Peyer's patch (tissue), 4 donors: Measurements from ENCODE around the gene INKA1. TPM values are rescaled to one million over a fixed set of nuclear protein-coding genes. Genes with fewer than 3 reads are reported as not detected.

Source experiments
- DNase-seq, 3 donors: peaks; one replicate each; pipeline ENCODE4 v3.0.0-alpha.2; 2017 to 2019
- H3K27ac ChIP-seq, 4 donors: fragments of 200-600 bp; sonication (generic); one replicate each; pipeline ENCODE4 v1.5.1; 2016 to 2019
- H3K27me3 ChIP-seq, 2 donors: fragments of 200-600 bp; sonication (generic); one replicate each; pipeline ENCODE4 v1.5.1; 2019
- H3K36me3 ChIP-seq, 3 donors: fragments of 200-600 bp; sonication (generic); one replicate each; pipeline ENCODE4 v1.5.1; 2016 to 2019
- H3K4me1 ChIP-seq, 4 donors: fragments of 200-600 bp; sonication (generic); one replicate each; pipeline ENCODE4 v1.5.1; 2016 to 2019
- H3K4me3 ChIP-seq, 4 donors: fragments of 200-600 bp; sonication (generic); 1 replicate in 3 of 4; 2 replicates in 1 of 4; pipeline ENCODE4 v1.5.1; 2016 to 2019; ENCODE audit warnings: mild to moderate bottlenecking in 1 of 4
- H3K9me3 ChIP-seq, 4 donors: fragments of 200-600 bp; sonication (generic); one replicate each; pipeline ENCODE4 v1.5.1; 2016 to 2019; ENCODE audit warnings: mild to moderate bottlenecking in 1 of 4
- POLR2A ChIP-seq, 2 donors: fragments of 450-650 bp; IDR thresholded peaks; one replicate each; pipeline ENCODE4 v1.5.1; 2017; ENCODE audit warnings: antibody characterized with exemption in 2 of 2, mild to moderate bottlenecking in 2 of 2, moderate library complexity in 2 of 2
- total RNA-seq, 4 donors: library from RNA; depleted of rRNA; stranded (reverse); fragments of >200 nt; gene quantifications; one replicate each; pipeline ENCODE4 v1.1.0, GENCODE V29; 2016
- TF ChIP-seq, protein P1 (sequence below), 6 experiments: fragments of 450-650 bp in 4 of 6; fragments of 200-600 bp in 2 of 6; sonication (generic) in 1 of 6; IDR thresholded peaks; one replicate each; pipeline ENCODE4 v1.5.1; 2017 to 2019; ENCODE audit warnings: antibody characterized with exemption in 6 of 6, mild to moderate bottlenecking in 3 of 6, moderate library complexity in 1 of 6

The INKA1 gene
- total RNA-seq, 4 donors from 2014 or later = 1.9 to 22.3 TPM; not detected in 2

DNA sequence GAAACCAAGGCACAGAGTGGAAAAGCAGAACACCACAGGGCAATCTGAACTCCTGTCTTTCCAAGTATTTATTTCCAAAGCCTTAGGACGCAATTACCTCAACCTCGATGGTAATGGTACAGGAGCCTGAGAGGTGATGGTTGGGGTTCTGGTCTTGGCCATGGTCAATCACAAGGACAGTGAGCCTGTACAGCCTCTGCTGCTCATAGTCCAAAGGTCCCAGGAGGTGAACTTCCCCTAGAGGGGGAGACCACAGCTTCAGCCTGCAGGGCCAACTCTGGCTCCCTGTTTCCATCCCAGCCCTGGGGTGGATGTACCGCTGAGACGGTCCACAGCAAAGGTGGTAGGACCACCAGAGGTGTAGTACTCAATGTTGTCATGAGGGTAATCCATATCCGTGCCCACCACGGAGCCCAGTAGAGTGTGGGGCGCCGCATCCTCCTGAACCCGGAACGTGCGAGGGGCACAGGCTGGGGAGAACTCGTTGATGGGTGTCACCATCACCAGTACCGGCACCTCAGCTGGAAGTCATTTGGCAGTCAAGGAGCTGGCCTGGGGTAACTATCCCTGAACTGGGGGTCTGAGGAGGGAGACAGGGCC lies 9.5 kb upstream of the INKA1 start:
- DNase-seq = no peak
- Histone ChIP-seq H3K4me3 (no peak overlapping the region), H3K36me3 (no peaks in the 10 kb centered on the region), H3K4me1 (no peaks in the 10 kb centered on the region), H3K27me3 (no peaks in the 10 kb centered on the region), H3K9me3 (no peaks in the 10 kb centered on the region), H3K27ac (no peak overlapping the region)
- no peak for TF ChIP-seq POLR2A (IDR thresholded peaks at IDR 0.05)
- TF ChIP-seq, protein P1, sequence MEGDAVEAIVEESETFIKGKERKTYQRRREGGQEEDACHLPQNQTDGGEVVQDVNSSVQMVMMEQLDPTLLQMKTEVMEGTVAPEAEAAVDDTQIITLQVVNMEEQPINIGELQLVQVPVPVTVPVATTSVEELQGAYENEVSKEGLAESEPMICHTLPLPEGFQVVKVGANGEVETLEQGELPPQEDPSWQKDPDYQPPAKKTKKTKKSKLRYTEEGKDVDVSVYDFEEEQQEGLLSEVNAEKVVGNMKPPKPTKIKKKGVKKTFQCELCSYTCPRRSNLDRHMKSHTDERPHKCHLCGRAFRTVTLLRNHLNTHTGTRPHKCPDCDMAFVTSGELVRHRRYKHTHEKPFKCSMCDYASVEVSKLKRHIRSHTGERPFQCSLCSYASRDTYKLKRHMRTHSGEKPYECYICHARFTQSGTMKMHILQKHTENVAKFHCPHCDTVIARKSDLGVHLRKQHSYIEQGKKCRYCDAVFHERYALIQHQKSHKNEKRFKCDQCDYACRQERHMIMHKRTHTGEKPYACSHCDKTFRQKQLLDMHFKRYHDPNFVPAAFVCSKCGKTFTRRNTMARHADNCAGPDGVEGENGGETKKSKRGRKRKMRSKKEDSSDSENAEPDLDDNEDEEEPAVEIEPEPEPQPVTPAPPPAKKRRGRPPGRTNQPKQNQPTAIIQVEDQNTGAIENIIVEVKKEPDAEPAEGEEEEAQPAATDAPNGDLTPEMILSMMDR (IDR thresholded peaks at IDR 0.05) = no peak

DNA sequence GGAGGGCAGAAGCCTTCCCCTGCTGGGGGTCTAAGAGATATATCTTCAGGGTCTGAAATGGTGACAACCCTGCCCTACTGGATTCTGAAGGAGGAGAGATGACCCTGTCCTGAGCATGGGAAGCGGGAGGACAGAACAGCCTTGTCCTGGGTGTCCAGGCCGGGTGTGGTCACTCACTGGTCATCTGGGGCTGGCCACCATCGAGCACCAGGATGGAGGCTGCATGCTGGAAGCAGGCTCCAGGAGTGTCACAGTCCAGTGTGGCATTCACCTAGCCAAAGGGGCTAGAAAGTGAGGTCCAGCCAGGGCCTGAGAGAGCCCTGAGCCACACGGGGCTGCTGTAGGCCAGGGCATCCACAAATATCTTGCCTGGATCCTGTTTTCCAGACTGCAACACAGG lies 8.6 kb upstream of the INKA1 start:
- H3K36me3 ChIP-seq = no peaks in the 10 kb centered on the region
- H3K4me1 ChIP-seq = no peaks in the 10 kb centered on the region
- DNase-seq = no peak
- H3K9me3 ChIP-seq = no peaks in the 10 kb centered on the region
- no peak overlapping the region for H3K4me3 ChIP-seq
- TF ChIP-seq, protein P1 (IDR thresholded peaks at IDR 0.05) = no peak
- TF ChIP-seq POLR2A (IDR thresholded peaks at IDR 0.05) = no peak
- no peak overlapping the region for H3K27ac ChIP-seq
- H3K27me3 ChIP-seq = no peaks in the 10 kb centered on the region

DNA sequence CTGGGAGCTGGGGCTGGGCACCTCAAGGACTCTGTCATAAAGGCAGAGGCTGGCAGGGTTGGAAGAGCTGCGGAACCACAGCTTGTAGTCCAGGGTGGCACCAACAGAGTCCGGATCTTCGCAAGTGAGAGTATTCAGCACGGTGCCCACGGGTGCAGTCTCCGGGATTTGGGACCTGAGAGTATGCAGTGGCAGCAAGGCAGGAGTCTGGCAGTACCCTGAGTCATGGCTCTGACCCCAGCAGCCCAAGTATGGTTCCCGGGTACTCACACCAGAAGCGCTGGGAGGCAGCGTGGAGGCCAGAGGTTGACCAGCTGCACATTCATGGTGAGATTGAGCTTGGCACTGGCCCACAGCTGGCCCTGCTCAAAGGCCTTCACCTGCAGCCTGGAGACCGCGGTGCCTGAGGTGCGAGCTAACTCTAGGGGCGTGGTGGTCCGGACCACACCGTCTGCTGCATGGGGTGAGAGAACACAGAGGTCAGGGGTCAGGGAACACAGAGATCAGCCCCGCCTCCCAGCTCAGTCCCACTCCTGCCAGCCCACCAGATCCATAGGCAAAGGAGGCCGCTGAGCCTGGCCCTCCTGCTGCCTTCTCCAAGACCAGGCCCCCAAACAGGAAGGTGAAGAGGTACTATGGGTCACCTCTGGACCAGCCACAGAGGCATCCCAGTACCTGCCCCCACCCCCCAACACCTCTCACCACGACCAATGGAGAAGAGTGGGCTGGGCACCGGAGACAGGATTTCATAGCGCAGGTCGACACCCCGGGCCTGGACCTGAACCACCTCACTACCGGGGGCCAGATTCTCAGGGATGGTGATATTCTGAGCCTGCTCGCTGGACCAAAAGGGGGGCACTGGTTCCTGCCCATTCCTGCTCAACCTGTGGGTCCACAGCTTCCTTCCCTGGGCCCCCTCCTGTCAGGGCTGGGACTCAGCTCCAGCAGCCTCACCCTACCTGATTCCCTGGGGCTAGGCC lies 7.8 kb upstream of the INKA1 start:
- TF ChIP-seq POLR2A (IDR thresholded peaks at IDR 0.05) = no peak
- TF ChIP-seq, protein P1 (IDR thresholded peaks at IDR 0.05) = no peak
- no peak for DNase-seq
- Histone ChIP-seq H3K4me3 (no peak overlapping the region), H3K9me3 (no peaks in the 10 kb centered on the region), H3K27ac (no peak overlapping the region), H3K4me1 (no peaks in the 10 kb centered on the region), H3K27me3 (no peaks in the 10 kb centered on the region), H3K36me3 (no peaks in the 10 kb centered on the region)

DNA sequence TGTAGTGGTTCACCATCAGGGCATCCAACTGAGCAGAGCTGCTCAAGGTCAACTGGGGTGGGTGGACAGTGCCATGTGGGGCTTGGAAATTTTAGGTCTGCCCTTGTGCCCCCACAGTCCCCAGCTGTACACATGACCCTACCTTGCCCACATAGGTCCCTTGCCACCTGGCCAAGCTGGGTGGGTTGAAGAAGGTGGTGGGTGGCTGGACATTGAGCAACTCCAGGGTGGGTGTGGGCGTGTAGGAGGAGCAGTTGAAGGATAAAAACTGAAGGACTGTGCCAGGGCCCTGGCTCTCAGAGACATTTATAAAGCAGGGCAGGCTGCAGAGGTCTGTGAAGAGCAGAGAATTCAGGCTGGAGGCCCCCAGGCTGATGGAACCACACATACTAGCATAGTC lies 4.0 kb upstream of the INKA1 start:
- Histone ChIP-seq H3K4me1 (peaks cover 0 to 9% (median 4%) of the 10 kb centered on the region in 4 donors), H3K27me3 (no peaks in the 10 kb centered on the region), H3K9me3 (no peaks in the 10 kb centered on the region), H3K36me3 (no peaks in the 10 kb centered on the region), H3K27ac (no peak overlapping the region), H3K4me3 (no peak overlapping the region)
- DNase-seq = no peak
- TF ChIP-seq POLR2A (IDR thresholded peaks at IDR 0.05) = no peak
- TF ChIP-seq, protein P1 (IDR thresholded peaks at IDR 0.05) = no peak

DNA sequence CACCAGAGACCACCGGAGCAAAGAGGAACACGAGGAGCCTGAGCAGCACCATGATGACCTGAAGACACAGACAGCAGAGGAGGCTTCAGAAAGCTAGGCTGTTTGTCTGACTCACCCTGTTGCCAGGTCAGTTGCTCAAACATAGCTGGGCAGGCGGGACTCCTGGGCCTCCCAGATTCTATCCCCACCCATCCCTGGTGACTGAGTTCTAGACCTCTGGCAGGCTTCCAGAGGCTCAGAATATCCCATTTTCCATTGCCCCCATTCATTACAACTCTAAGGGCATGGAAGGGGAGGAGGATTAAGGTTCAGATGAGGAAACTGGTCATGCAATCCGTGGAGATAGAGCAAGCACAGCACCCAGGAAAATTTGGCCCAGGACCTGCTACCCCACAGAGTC lies 3.3 kb upstream of the INKA1 start, which contains the start of gene CDHR4:
CDHR4 (minus strand) TSS at position 113 of the 400 bp plus-strand sequence; CDS start at position 52, 61 bp downstream.
- H3K27ac ChIP-seq = no peak within 1 kb of the TSS
- H3K9me3 ChIP-seq = no peaks in the 10 kb centered on the region
- peaks cover 0 to 16% (median 11%) of the 10 kb centered on the region in 4 donors for H3K4me1 ChIP-seq
- no peaks in the 10 kb centered on the region for H3K27me3 ChIP-seq
- H3K4me3 ChIP-seq = no peak within 1 kb of the TSS
- no peak for DNase-seq
- TF ChIP-seq POLR2A (IDR thresholded peaks at IDR 0.05) = no peak
- H3K36me3 ChIP-seq = no peaks in the 10 kb centered on the region

DNA sequence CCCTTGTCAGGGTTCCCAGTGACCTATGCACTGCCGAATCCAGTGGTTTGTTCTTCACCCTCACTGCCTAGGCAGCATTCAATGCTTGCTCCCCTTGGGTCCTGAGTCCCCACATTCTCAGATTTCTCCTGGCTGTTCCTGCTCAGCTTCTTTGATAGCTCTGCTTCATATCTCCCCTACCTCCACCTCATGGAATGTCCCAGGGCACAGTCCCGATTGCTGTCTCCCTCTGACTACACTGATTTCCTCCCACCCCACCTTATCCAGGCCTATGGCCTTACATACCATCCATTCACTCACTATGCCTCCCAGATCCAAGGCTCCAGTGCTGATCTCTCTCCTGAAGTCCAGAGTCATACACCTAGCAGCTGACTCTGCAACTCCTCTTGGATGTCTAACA lies 1.9 kb upstream of the INKA1 start:
- no peak overlapping the region for H3K4me3 ChIP-seq
- no peak for DNase-seq
- no peaks in the 10 kb centered on the region for H3K9me3 ChIP-seq
- no peaks in the 10 kb centered on the region for H3K27me3 ChIP-seq
- no peaks in the 10 kb centered on the region for H3K36me3 ChIP-seq
- no peak for TF ChIP-seq POLR2A (IDR thresholded peaks at IDR 0.05)
- TF ChIP-seq, protein P1 (IDR thresholded peaks at IDR 0.05) = no peak
- H3K27ac ChIP-seq = no peak overlapping the region
- peaks cover 0 to 30% (median 24%) of the 10 kb centered on the region in 4 donors for H3K4me1 ChIP-seq
